Endothelial cell of umbilical vein (primary cell): ENCODE measurements around the gene FRMD5. TPM values are rescaled to one million over a fixed set of nuclear protein-coding genes. Genes with fewer than 3 reads are reported as not detected.

Source experiments
- BruUV-seq: library from RNA; stranded (reverse); fragments of 400-500 nt; replicated peaks from 2 replicates; lab custom pipeline; 2021; lab: Mats Ljungman, UMichigan
- CTCF ChIA-PET: fragments of 300-600, 350-600 bp; sonication (Branson Sonifier 250); formaldehyde crosslinking; loops from one replicate; lab custom pipeline; 2021; ENCODE audit warnings: antibody characterized with exemption, inconsistent platforms; lab: Charles Lee
- POLR2A ChIA-PET: fragments of 300-600, 350-600 bp; sonication (Branson Sonifier 250); formaldehyde crosslinking; loops from one replicate; lab custom pipeline; 2021; ENCODE audit warnings: antibody characterized with exemption, inconsistent platforms; lab: Charles Lee
- DNase-seq: peaks from one replicate; pipeline ENCODE4 v3.0.0-alpha.2; 2011; ENCODE audit warnings: low read depth, low spot score
- FAIRE-seq: peaks from 2 replicates; lab custom pipeline; 2011; peaks lifted over from hg19 to GRCh38; lab: Jason Lieb, UNC
- H2AFZ ChIP-seq: 2 replicates; pipeline ENCODE4 v1.6.0; 2012; ENCODE audit warnings: low read depth, low read length, control low read depth, inconsistent platforms
- H3K27ac ChIP-seq: 2 replicates; pipeline ENCODE4 v1.5.1; 2011; ENCODE audit warnings: low read depth, mild to moderate bottlenecking, control low read depth, low read length, moderate library complexity; ENCODE audit not compliant: insufficient read depth
- H3K27me3 ChIP-seq, 2 experiments: 2 replicates each; pipeline versions ENCODE4 v1.6.0 to v1.6.1; 2011; ENCODE audit warnings: low read length in 2 of 2, mixed read lengths in 1 of 2; ENCODE audit not compliant: control insufficient read depth in 2 of 2, insufficient read depth in 2 of 2
- H3K36me3 ChIP-seq, 2 experiments: 2 replicates in 1 of 2; 3 replicates in 1 of 2; pipeline ENCODE4 v1.5.1; 2011; ENCODE audit warnings: low read length in 2 of 2, mild to moderate bottlenecking in 1 of 2, moderate library complexity in 1 of 2; ENCODE audit not compliant: control insufficient read depth in 2 of 2, insufficient read depth in 2 of 2; ENCODE audit errors: extremely low read depth in 1 of 2
- H3K4me1 ChIP-seq: 3 replicates; pipeline ENCODE4 v1.5.1; 2011; ENCODE audit warnings: mild to moderate bottlenecking, low read length; ENCODE audit not compliant: control insufficient read depth, insufficient read depth; ENCODE audit errors: extremely low read depth
- H3K4me2 ChIP-seq: 2 replicates; pipeline ENCODE4 v1.6.1; 2011; ENCODE audit warnings: low read length, control low read depth, mixed read lengths; ENCODE audit not compliant: insufficient read depth
- H3K4me3 ChIP-seq, 3 experiments: fragments of 200-600 bp in 1 of 3; sonication (generic), shearing (Covaris generic) in 1 of 3; replicated peaks in 1 of 3; 2 replicates each; pipeline ENCODE4 v1.5.1; 2011 to 2016; ENCODE audit warnings: control low read depth in 3 of 3, low read length in 3 of 3, mild to moderate bottlenecking in 2 of 3, inconsistent platforms in 1 of 3, low read depth in 1 of 3, moderate library complexity in 1 of 3; ENCODE audit not compliant: insufficient read depth in 1 of 3
- H3K79me2 ChIP-seq: 2 replicates; pipeline ENCODE4 v1.6.0; 2012; ENCODE audit warnings: low read length, inconsistent platforms; ENCODE audit not compliant: control insufficient read depth, insufficient read depth
- H3K9ac ChIP-seq: replicated peaks from 2 replicates; pipeline ENCODE3; 2011; ENCODE audit warnings: low read length, control low read depth; ENCODE audit not compliant: insufficient read depth; ENCODE audit errors: extremely low read depth
- H3K9me1 ChIP-seq: replicated peaks from 3 replicates; pipeline ENCODE4 v1.6.0; 2011; ENCODE audit warnings: mild to moderate bottlenecking, low read length; ENCODE audit not compliant: control insufficient read depth, insufficient read depth; ENCODE audit errors: extremely low read depth
- H3K9me3 ChIP-seq: replicated peaks from 2 replicates; pipeline ENCODE4 v1.5.1; 2012; ENCODE audit warnings: low read length, inconsistent platforms; ENCODE audit not compliant: control insufficient read depth, insufficient read depth
- H4K20me1 ChIP-seq: replicated peaks from 2 replicates; pipeline ENCODE3; 2011; ENCODE audit warnings: mild to moderate bottlenecking, low read length; ENCODE audit not compliant: control insufficient read depth, insufficient read depth; ENCODE audit errors: extremely low read depth
- FOS ChIP-seq: IDR thresholded peaks from 2 replicates; pipeline ENCODE4 v1.6.1; 2011; ENCODE audit warnings: mild to moderate bottlenecking, low read length, moderate library complexity, borderline replicate concordance; ENCODE audit not compliant: insufficient read depth
- JUN ChIP-seq: IDR thresholded peaks from 2 replicates; pipeline ENCODE4 v1.6.1; 2011; ENCODE audit warnings: borderline replicate concordance, low read depth; ENCODE audit not compliant: insufficient read length, insufficient read depth
- MYC ChIP-seq: IDR thresholded peaks from one replicate; pipeline ENCODE4 v1.6.1; 2011; ENCODE audit warnings: mild to moderate bottlenecking, low read depth, low read length
- POLR2A ChIP-seq: IDR thresholded peaks from 2 replicates; pipeline ENCODE4 v1.6.1; 2012; ENCODE audit warnings: low read depth, mild to moderate bottlenecking, control low read depth, low read length
- dilution Hi-C: fragments of 300-500 bp; cut with MboI; formaldehyde crosslinking; loops from one replicate; pipeline ENCODE4 v1.15.0; 2019; ENCODE audit warnings: low sequenced_read_pairs; ENCODE audit not compliant: extremely low pct_ligation_motif_present
- intact Hi-C: fragments of 100-400 bp; cut with micrococcal nuclease; formaldehyde crosslinking; loops from one replicate; pipeline ENCODE4 v1.10.0; 2022
- polyA plus RNA-seq, 4 experiments: library from polyadenylated mRNA; depleted of rRNA in 3 of 4; stranded (reverse) in 3 of 4; unstranded in 1 of 4; fragments of >200 nt; gene quantifications; 2 replicates each; pipeline versions ENCODE4 v1.2.1 to v1.2.3, GENCODE V29; 2011 to 2012; ENCODE audit warnings: missing spikeins in 1 of 4
- total RNA-seq: library from RNA; stranded (reverse); gene quantifications from 2 replicates; pipeline ENCODE4 v1.2.3, GENCODE V29; 2021

Gene FRMD5
- total and polyA plus RNA-seq, 2 donors (not counting 3 experiments of a cell fraction or from before 2014, with no cell fraction given): 16.7 to 20.2 TPM

- intact Hi-C loops (no loop called here), dilution Hi-C loops (no loop called here)
- H3K9ac ChIP-seq: no peak overlapping the region
- TF ChIP-seq POLR2A (no peak), FOS (peak; percentile 55), JUN (peak; percentile 50)
- no peak overlapping the region for H3K4me2 ChIP-seq
- H3K4me3 ChIP-seq: no peak overlapping the region
- POLR2A ChIA-PET: no interaction called here
- peaks cover 4% of the 10 kb centered on the region for H3K4me1 ChIP-seq
- FAIRE-seq: no peak
- H3K27ac ChIP-seq: no peak overlapping the region
- peak; percentile 62 for DNase-seq
- H3K27me3 ChIP-seq: no peaks in the 10 kb centered on the region
- no peaks in the 10 kb centered on the region for H4K20me1 ChIP-seq
- no peaks in the 10 kb centered on the region for H3K79me2 ChIP-seq
- CTCF ChIA-PET: interaction anchor here (0.7 to 2.3 kb wide), 9 partner anchors 9 to 112 kb away, joined by 3 to 8 read pairs (median 3); no protein-coding TSS in a partner anchor
- no peak overlapping the region for H2AFZ ChIP-seq
- H3K9me3 ChIP-seq: no peaks in the 10 kb centered on the region
- no peaks in the 10 kb centered on the region for H3K9me1 ChIP-seq
- no peaks in the 10 kb centered on the region for H3K36me3 ChIP-seq
- BruUV-seq: no TSS peak
Observed at GRCh38 chr15:43958861-43959330, 236.2 kb downstream of the FRMD5 start.

GRCh38 chr15:43957724-43958123, 237.3 kb downstream of the FRMD5 start:
- TF ChIP-seq POLR2A: no peak
- no peak for TF ChIP-seq MYC
- Histone ChIP-seq H3K9me3 (no peaks in the 10 kb centered on the region), H3K79me2 (no peaks in the 10 kb centered on the region), H3K4me2 (no peak overlapping the region), H3K36me3 (no peaks in the 10 kb centered on the region), H3K4me1 (peaks cover 4% of the 10 kb centered on the region), H2AFZ (no peak overlapping the region), H3K4me3 (no peak overlapping the region), H3K9me1 (no peaks in the 10 kb centered on the region), H3K27ac (no peak overlapping the region), H3K9ac (no peak overlapping the region), H4K20me1 (no peaks in the 10 kb centered on the region), H3K27me3 (no peaks in the 10 kb centered on the region)
- CTCF ChIA-PET: no interaction called here
- FAIRE-seq (no peak), DNase-seq (no peak)
- no TSS peak for BruUV-seq
- intact Hi-C loops: no loop called here
- POLR2A ChIA-PET: no interaction called here
- dilution Hi-C loops: no loop called here
